Effector CD8-positive, alpha-beta T cell (primary cell): ENCODE results near the gene PDZRN3.
A peak's percentile ranks its signal among the peaks of the same experiment; 100 is the strongest.

ENCODE experiments used
- DNase-seq: peaks from one replicate; lab custom pipeline; 2025; lab: John Stamatoyannopoulos, UW

The PDZRN3 gene

GRCh38 chr3:73520931-73521461, 103.7 kb downstream of the PDZRN3 start:
- no peak for DNase-seq

- no peak for DNase-seq
These were observed 108.1 kb downstream of the PDZRN3 start for GRCh38 chr3:73516631-73517030.

GRCh38 chr3:73513260-73513659, 111.5 kb downstream of the PDZRN3 start:
- DNase-seq, result no peak

- DNase-seq, result no peak
These were observed 112.9 kb downstream of the PDZRN3 start for GRCh38 chr3:73511571-73512525.

GRCh38 chr3:73510784-73511183, 114.0 kb downstream of the PDZRN3 start:
- DNase-seq, result no peak

GRCh38 chr3:73510334-73510733, 114.4 kb downstream of the PDZRN3 start:
- DNase-seq, result no peak

- no peak for DNase-seq
These were observed 114.9 kb downstream of the PDZRN3 start for GRCh38 chr3:73509816-73510215.

GRCh38 chr3:73509066-73509465, 115.7 kb downstream of the PDZRN3 start:
- DNase-seq, result no peak

- no peak for DNase-seq
These were observed 116.3 kb downstream of the PDZRN3 start for GRCh38 chr3:73508330-73508954.

- DNase-seq, result no peak
These were observed 119.9 kb downstream of the PDZRN3 start for GRCh38 chr3:73504852-73505251.

- no peak for DNase-seq
These were observed 120.5 kb downstream of the PDZRN3 start for GRCh38 chr3:73504239-73504638.

GRCh38 chr3:73503781-73504180, 121.0 kb downstream of the PDZRN3 start:
- DNase-seq, result no peak

- peak; percentile 1 for DNase-seq
These were observed 121.8 kb downstream of the PDZRN3 start for GRCh38 chr3:73502609-73503583.

GRCh38 chr3:73500321-73500720, 124.4 kb downstream of the PDZRN3 start:
- DNase-seq, result no peak

GRCh38 chr3:73499787-73500186, 125.0 kb downstream of the PDZRN3 start:
- no peak for DNase-seq

GRCh38 chr3:73498764-73499622, 125.7 kb downstream of the PDZRN3 start:
- no peak for DNase-seq

- no peak for DNase-seq
These were observed 126.9 kb downstream of the PDZRN3 start for GRCh38 chr3:73497646-73498406.

- DNase-seq, result no peak
These were observed 131.0 kb downstream of the PDZRN3 start for GRCh38 chr3:73493543-73494308.

GRCh38 chr3:73492186-73492585, 132.6 kb downstream of the PDZRN3 start:
- no peak for DNase-seq
